NT2/D1 (cell line): ENCODE measurements around the gene ERBB4.

ENCODE experiments used
- SUZ12 ChIP-seq: IDR thresholded peaks from 2 replicates; pipeline ENCODE4 v1.6.1; 2011; ENCODE audit not compliant: insufficient read length, insufficient read depth; ENCODE audit errors: extremely low read depth
- YY1 ChIP-seq: IDR thresholded peaks from 2 replicates; pipeline ENCODE4 v1.6.1; 2011; ENCODE audit not compliant: insufficient read length, insufficient read depth
- ZNF274 ChIP-seq: IDR thresholded peaks from 2 replicates; pipeline ENCODE4 v1.6.1; 2011; ENCODE audit warnings: mild to moderate bottlenecking, low read depth, low read length

DNA sequence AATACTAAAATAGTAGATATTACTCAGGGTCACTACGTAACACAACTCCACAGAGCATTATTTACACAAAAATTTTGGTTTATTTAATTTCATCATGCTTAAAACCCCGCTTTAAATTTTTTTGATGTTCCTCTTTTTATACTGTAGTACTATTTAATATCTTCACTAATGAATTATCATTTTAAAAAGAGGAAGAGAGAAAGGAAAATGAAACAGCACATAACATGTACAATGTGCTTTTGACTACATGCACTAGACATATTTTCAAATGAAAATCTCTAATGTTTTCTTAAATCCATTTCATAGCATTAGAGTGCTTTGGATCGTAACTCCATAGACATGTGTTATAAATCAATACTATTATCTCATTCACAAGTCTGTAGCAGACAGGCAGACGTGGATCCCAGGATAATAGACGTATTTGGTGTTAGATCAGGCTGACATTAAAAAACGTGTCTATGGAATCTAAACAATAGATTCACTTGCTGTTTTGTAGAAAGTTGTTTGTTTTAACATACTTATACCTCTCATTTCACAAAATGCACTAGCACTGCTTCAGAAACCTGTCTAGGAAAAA is 1085.2 kb downstream of the ERBB4 start:
- TF ChIP-seq ZNF274: no peak
- no peak for TF ChIP-seq YY1
- TF ChIP-seq SUZ12: no peak
